Subcutaneous adipose tissue (tissue), 4 donors: ENCODE measurements around the gene WBP4. TPM values are rescaled to one million over a fixed set of nuclear protein-coding genes. Genes with fewer than 3 reads are reported as not detected.

Experiments used
- CTCF ChIP-seq: fragments of 450-650 bp; IDR thresholded peaks from one replicate; pipeline ENCODE4 v1.5.1; 2016; ENCODE audit warnings: low read depth, mild to moderate bottlenecking, control low read depth, antibody characterized with exemption, moderate library complexity
- total RNA-seq, 4 donors: library from RNA; depleted of rRNA; stranded (reverse); fragments of >200 nt; gene quantifications; one replicate each; pipeline ENCODE4 v1.1.0, GENCODE V29; 2016

The WBP4 gene
- total RNA-seq, 4 donors from 2014 or later: 9.7 to 24.6 (median 17.4) TPM

DNA sequence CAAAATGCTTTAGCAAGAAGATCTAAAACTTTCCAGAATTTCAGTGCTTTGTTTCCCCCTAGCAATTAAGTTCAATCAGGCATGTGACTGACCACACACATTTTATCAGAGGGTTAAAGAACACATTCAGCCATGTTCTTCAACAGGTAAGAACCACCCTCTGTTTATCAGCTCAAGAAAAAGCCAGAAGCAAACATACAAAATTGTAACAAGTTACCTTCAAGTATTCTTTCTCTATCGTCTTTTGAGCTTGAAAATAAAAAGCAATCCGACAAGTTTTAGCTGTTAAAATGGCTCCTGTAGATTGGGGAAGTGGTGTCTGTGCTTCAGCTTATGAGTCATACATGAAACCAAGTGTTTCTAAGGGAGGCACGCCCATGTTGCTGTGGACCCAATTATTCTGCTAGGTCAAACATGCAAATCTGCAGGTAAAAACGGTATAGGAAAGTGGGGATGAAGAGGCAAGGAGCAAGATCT, 42.3 kb upstream of the WBP4 start, which contains the start of gene ELF1:
Gene ELF1 (minus strand): TSS at position 306 of the 477 bp plus-strand sequence. CDS start 37,262 bp downstream, outside the sequence.
- no peak for TF ChIP-seq CTCF

DNA sequence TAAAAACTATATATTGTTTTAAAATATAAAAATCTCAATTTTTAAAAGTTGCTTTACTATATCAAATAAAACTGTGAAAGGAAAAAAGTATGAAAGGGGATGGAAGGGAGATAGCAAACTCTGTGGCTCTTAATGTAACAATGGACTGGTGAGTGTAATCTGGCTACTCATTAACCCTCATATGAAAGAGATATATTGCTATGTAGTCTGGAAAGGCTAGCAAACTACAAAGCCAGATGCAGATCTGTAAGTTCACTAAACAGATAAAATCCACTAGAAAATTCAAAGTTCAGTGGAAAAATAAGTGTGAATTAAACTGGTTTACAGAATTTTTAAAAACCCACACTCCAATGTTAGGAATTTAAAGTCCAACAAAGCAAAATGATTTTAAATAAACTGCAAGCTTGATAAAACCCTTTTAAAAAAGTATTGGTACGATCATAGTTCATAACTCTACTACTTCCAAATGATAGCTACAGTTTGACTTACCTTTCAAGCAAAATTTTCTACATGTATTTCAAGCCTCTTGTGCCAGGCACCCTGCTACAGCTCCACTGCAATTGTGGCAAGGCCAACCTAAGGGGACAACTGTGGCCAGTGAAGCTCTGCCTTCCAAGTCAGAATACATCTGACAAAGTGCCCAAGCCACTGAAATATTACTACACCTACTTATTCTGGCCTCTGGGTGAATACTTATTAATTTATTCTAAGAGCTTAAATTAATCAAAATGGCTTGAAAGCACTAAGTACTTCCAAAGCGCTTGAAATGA, 41.5 kb upstream of the WBP4 start:
- no peak for TF ChIP-seq CTCF

DNA sequence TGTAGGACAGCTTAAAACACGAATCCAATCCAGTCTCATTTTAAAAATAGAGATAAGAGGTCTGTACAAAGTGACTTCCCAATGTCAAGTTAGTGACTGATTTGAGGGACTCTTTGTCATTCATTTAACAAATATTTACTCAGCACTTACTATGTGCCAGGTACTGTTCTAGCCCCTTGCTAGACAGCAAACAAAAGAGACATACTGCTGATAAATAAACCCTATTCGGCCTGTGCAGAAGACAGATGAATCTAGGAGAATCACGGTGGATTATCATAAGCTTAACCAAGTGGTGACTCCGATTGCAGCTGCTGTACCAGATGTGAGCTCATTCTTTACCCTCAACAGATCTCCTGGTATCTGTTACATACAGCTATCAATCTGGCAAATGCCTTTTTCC, 35.8 kb upstream of the WBP4 start:
- TF ChIP-seq CTCF: no peak

GRCh38 chr13:41026788-41027187, 34.5 kb upstream of the WBP4 start:
- no peak for TF ChIP-seq CTCF

- no peak for TF ChIP-seq CTCF
Observed at GRCh38 chr13:41028051-41028450, 33.3 kb upstream of the WBP4 start.

GRCh38 chr13:41029629-41030028, 31.7 kb upstream of the WBP4 start:
- TF ChIP-seq CTCF: no peak

GRCh38 chr13:41032691-41033376, 28.5 kb upstream of the WBP4 start:
- no peak for TF ChIP-seq CTCF
